ENCODE measurements around the gene PRR36. TPM values are rescaled to one million over a fixed set of nuclear protein-coding genes. Genes with fewer than 3 reads are reported as not detected.

Gene PRR36
- total RNA-seq, 1 donor from 2014 or later = 0.80 TPM

- Mint-ChIP-seq H3K9me3 (ENCODE audit: low read depth) (no peaks in the 10 kb centered on the region), H3K27me3 (ENCODE audit: low read depth) (no peaks in the 10 kb centered on the region), H3K27ac (ENCODE audit: unreplicated experiment) (no peak overlapping the region), H3K36me3 (ENCODE audit: low read depth) (no peaks in the 10 kb centered on the region), H3K4me3 (ENCODE audit: unreplicated experiment) (no peak overlapping the region), H3K4me1 (ENCODE audit: low read depth) (peaks cover 16% of the 10 kb centered on the region)
- no peak for DNase-seq (ENCODE audit: low spot score)
- no peak for TF ChIP-seq CTCF (IDR thresholded peaks at IDR 0.05)
These were observed 34.7 kb downstream of the PRR36 start for GRCh38 chr19:7839476-7839875.

GRCh38 chr19:7833225-7834099, 40.7 kb downstream of the PRR36 start:
- no peaks in the 10 kb centered on the region for H3K9me3 Mint-ChIP-seq (ENCODE audit: low read depth)
- H3K4me1 Mint-ChIP-seq (ENCODE audit: low read depth) = peaks cover 45% of the 10 kb centered on the region
- no peak overlapping the region for H3K4me3 Mint-ChIP-seq (ENCODE audit: unreplicated experiment)
- no peaks in the 10 kb centered on the region for H3K36me3 Mint-ChIP-seq (ENCODE audit: low read depth)
- no peak for DNase-seq (ENCODE audit: low spot score)
- TF ChIP-seq CTCF (IDR thresholded peaks at IDR 0.05) = no peak
- H3K27me3 Mint-ChIP-seq (ENCODE audit: low read depth) = peaks cover 2% of the 10 kb centered on the region
- no peak overlapping the region for H3K27ac Mint-ChIP-seq (ENCODE audit: unreplicated experiment)

- Mint-ChIP-seq H3K27ac (ENCODE audit: unreplicated experiment) (no peak overlapping the region), H3K36me3 (ENCODE audit: low read depth) (no peaks in the 10 kb centered on the region), H3K4me1 (ENCODE audit: low read depth) (peaks cover 38% of the 10 kb centered on the region), H3K27me3 (ENCODE audit: low read depth) (peaks cover 2% of the 10 kb centered on the region), H3K4me3 (ENCODE audit: unreplicated experiment) (no peak overlapping the region), H3K9me3 (ENCODE audit: low read depth) (no peaks in the 10 kb centered on the region)
- no peak for TF ChIP-seq CTCF (IDR thresholded peaks at IDR 0.05)
- no peak for DNase-seq (ENCODE audit: low spot score)
These were observed 41.4 kb downstream of the PRR36 start for GRCh38 chr19:7832781-7833180.

GRCh38 chr19:7832009-7832408, 42.2 kb downstream of the PRR36 start:
- peak overlapping the region; percentile 61 for H3K27ac Mint-ChIP-seq (ENCODE audit: unreplicated experiment)
- H3K4me3 Mint-ChIP-seq (ENCODE audit: unreplicated experiment) = no peak overlapping the region
- no peaks in the 10 kb centered on the region for H3K9me3 Mint-ChIP-seq (ENCODE audit: low read depth)
- no peak for TF ChIP-seq CTCF (IDR thresholded peaks at IDR 0.05)
- DNase-seq (ENCODE audit: low spot score) = no peak
- H3K27me3 Mint-ChIP-seq (ENCODE audit: low read depth) = peaks cover 2% of the 10 kb centered on the region
- peaks cover 32% of the 10 kb centered on the region for H3K4me1 Mint-ChIP-seq (ENCODE audit: low read depth)
- no peaks in the 10 kb centered on the region for H3K36me3 Mint-ChIP-seq (ENCODE audit: low read depth)

GRCh38 chr19:7831452-7831851, 42.7 kb downstream of the PRR36 start:
- no peaks in the 10 kb centered on the region for H3K36me3 Mint-ChIP-seq (ENCODE audit: low read depth)
- TF ChIP-seq CTCF (IDR thresholded peaks at IDR 0.05) = peak; percentile 70
- no peaks in the 10 kb centered on the region for H3K9me3 Mint-ChIP-seq (ENCODE audit: low read depth)
- H3K27ac Mint-ChIP-seq (ENCODE audit: unreplicated experiment) = peak overlapping the region; percentile 61
- peak overlapping the region; percentile 76 for H3K4me3 Mint-ChIP-seq (ENCODE audit: unreplicated experiment)
- no peak for DNase-seq (ENCODE audit: low spot score)
- H3K4me1 Mint-ChIP-seq (ENCODE audit: low read depth) = peaks cover 32% of the 10 kb centered on the region
- H3K27me3 Mint-ChIP-seq (ENCODE audit: low read depth) = peaks cover 4% of the 10 kb centered on the region
